Hematopoietic multipotent progenitor cell (in vitro differentiated cells): ENCODE measurements around the gene PM20D1. TPM values are rescaled to one million over a fixed set of nuclear protein-coding genes. Genes with fewer than 3 reads are reported as not detected.

Experiments used
- DNase-seq, 3 donors: peaks; one replicate each; pipeline ENCODE4 v3.0.0-alpha.2; 2011 to 2015; ENCODE audit warnings: low read depth in 2 of 3, low spot score in 2 of 3
- total RNA-seq: library from RNA; depleted of rRNA; stranded (reverse); fragments of >200 nt; gene quantifications from one replicate; pipeline ENCODE4 v1.2.3, GENCODE V29; 2012

PM20D1 gene
- total RNA-seq, 1 donor = 0.54 TPM

GRCh38 chr1:205780335-205780734, 69.6 kb downstream of the PM20D1 start:
- DNase-seq = no peak

Other genes starting within 250 kb of the PM20D1 start
- gene ELK4, start 218.1 kb downstream of the PM20D1 start, total RNA-seq = 11.6 TPM
- 78.6 TPM for gene SLC45A3, start 169.6 kb downstream of the PM20D1 start, total RNA-seq
- 35.0 TPM for gene NUCKS1, start 100.0 kb downstream of the PM20D1 start, total RNA-seq
- 14.0 TPM for gene RAB29, start 74.7 kb downstream of the PM20D1 start, total RNA-seq
- gene SLC41A1, start 36.9 kb downstream of the PM20D1 start, total RNA-seq = 7.8 TPM
- under 0.01 TPM for gene SLC26A9, start 93.3 kb upstream of the PM20D1 start, total RNA-seq
- gene RAB7B, start 153.3 kb upstream of the PM20D1 start, total RNA-seq = 2.7 TPM
- gene CTSE, start 173.8 kb upstream of the PM20D1 start, total RNA-seq = under 0.01 TPM
- 46.0 TPM for gene RHEX, start 203.0 kb upstream of the PM20D1 start, total RNA-seq